HG02678 (cell line): ENCODE measurements around the gene LMAN2.
"Not testable (repeated sequence)": the region's sequence is repeated elsewhere in the genome, so short reads cannot be mapped to it uniquely, and the experiment has no call there.

Source experiments
- ATAC-seq: cut with Tn5 transposase; IDR thresholded peaks from one replicate; pipeline ENCODE4 v1.9.1; 2021; ENCODE audit warnings: mild to moderate bottlenecking, moderate library complexity; ENCODE audit not compliant: unreplicated experiment

Gene LMAN2

DNA sequence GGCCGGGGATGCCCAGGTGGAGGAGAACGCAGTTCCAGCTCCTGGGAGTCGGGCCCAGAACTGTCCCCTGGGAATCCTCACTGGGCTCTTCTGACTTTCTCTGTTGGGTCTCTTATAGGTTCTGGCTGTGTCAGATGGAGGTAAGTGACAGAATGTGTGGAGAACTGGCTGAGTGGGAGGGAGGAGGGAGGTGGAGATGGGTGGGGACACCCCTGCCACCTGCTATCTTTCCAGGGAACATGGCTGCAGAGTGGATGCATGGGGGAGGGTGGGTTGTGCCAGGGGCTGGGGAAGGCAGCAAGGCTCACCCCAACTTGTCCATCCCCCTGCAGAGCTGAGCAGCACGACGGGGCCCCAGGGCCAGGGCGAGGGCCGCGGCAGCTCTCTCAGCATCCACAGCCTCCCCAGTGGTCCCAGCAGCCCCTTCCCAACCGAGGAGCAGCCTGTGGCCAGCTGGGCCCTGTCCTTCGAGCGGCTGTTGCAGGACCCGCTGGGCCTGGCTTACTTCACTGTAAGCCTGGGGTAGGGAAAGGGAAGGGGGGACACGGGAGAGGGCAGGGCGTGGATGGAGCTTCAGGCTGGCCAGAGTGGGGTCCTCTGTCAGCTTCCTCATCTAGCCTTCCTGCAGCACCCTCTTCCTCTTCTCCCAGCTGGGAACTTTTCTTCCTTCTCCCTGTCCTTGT, 14.5 kb upstream of the LMAN2 start:
- ATAC-seq = no peak

DNA sequence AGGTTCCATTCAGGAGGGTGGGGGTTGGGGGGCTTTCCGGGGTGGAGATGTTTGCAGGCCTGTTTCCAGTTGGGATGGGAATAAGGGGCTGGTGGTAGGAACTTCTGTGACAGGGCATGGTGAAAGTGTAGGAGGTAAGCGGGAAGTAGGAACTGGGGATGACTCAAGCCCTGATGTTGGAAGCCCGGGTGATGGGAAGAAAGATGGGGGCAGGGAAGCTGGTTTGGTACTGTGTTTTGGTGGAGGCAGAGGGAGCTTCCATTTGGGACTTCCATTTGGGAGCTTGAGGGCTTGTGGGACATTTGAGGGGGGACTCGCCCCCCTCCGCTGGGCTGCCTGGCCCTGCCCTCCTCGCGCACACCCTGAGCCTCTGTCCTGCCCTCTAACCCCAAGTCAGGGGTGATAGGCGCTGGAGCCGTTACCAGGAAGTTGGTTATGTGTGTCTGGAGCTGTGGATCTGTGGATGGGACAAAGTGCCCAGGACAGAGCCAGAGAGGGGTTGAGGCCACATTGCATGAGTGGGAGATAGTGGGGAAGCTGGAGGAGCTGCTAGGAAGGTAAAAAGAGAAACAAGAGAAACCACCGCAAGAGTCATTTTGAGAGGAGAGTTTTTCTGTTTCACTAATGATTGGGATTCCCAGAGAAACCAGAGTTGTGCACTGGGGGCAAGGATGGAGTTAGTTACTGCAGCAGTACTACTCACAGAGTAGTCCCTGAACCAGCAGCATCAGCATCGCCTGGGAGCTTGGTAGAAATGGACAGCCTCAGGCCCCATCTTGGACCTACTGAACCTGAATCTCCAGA, 12.9 kb upstream of the LMAN2 start:
- peak; percentile 43 for ATAC-seq

DNA sequence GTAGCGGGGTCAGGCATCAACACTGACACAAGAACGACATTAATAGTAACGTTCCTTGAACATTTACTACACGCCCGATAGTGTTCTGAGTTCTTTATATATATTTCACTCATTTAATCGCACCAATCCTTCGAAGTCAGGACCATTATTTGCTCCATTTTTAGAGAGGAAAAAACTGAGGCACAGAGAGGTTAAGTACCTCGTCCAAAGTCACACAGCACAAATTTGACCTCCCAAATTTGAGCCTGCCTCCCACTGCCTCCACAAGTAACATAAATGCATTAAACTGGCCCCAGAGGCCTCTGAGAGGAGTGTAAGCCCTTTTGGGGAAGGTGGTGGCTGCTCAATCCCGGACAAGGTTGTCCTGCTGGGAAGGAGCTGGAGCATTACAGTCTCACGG, 12.1 kb upstream of the LMAN2 start:
- ATAC-seq = no peak

DNA sequence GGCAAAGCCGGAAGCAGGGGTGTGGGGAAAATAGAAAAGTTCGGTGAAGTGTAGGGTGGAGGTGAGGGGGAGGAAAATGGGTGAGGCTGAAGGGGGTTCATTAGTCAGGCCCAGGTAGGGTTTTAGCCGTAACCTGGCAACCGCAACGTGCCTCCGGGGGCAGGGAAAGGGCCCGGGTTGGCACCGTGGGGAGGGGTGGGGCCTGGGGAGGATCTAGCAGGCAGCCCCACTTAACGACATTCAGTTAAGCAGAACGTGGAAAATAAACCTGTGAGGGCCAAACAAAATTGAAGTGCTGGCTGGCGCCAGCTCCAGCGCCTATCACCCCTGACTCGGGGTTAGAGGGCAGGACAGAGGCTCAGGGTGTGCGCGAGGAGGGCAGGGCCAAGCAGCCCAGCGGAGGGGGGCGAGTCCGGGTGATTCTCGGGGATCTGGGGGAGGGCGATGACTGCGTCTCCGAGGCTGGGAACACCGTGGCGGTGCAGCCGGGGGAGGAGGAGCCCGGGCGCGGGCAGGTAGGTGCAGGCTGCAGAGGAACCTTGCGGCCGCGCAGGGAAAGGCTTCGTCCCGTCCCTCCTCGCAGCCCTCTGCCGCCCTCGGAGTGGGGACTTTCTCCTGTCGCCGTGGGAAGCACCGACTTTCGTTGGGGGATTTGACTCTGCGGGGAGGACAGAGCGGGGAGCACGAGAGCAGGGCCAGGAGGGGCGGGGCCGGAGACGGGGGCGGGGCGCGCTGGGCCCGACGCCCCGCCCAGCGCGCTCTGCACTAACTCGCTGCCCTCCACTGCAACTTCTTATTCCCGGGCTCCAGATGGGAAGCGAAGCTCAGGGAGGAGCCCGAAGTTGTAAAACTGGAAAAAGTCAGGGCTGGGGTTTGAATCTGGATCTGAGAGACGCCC, 11.4 kb upstream of the LMAN2 start:
- no peak for ATAC-seq

DNA sequence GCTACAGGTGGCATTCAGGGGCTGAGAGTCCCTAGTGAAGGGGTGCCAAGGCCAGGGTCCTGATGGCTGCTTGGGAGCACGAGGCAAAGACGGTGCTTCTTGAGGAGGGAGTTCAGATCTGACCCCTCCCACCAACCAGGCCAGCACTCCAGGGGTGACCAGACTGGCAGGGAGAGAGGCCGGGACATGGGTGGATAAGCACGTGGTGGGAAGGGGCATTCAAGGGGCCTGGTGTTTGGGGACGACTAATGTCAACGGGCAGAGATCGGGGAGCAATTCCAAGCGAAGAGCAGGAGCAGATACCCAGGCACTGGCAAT, 10.8 kb upstream of the LMAN2 start:
- no peak for ATAC-seq

DNA sequence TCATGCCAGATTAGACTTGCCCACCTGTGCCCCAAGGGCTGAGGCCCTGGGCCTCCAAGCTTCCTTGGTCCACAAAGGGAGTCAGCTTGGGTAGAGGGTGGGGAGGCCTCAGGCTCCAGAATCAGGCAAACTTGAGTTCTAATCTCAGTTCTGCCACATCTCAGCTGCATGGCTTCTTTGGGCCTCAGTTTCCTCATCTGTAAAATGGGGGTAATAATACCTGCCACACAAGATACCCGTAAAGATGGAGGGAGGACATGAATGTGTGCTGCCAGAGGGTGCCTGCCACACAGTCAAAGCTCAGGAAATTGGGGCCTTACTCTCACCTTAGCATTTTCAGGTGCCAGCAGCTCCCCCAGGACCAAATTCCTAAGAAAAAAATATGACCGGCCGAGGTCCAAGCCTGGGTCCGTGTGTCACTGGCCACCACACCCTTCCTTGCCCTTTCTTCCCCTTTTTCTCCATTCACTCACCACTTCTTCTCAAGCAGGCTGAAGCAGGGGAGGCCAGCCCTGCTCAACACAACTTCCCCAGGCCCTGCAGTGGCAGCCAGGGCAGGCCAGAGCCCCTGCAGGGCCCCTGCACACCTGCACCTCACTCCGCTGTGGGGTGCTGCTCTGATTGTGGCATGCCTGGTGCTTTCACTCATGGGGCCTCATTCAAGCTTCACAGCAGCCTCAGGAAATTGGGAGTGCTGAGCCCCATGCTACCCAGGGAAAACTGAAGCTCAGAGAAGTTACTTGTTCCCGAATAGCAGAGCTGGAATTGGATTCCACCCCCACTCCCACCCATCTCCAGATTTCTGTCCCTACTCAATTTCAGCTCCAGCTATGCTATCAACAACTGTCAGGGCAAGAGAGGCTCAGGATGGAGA, 10.2 kb upstream of the LMAN2 start:
- ATAC-seq = no peak

DNA sequence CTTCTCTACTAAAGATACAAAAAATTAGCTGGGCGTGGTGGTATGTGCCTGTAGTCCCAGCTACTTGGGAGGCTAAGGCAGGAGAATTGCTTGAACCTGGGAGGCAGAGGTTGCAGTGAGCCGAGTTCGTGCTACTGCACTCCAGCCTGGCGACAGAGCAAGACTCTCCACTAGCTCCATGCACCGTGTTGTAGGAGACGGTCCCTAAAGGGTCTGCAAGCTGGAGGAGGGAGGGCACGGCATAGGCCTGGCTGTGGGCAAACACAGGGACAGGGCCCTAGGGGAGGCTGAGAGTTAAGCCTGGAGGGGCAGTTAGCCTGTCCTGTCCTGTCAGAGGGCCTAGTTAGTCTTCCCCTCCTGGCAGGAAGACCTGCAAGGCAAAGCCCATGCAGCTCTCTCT, 9.3 kb upstream of the LMAN2 start:
- not testable (repeated sequence) for ATAC-seq

DNA sequence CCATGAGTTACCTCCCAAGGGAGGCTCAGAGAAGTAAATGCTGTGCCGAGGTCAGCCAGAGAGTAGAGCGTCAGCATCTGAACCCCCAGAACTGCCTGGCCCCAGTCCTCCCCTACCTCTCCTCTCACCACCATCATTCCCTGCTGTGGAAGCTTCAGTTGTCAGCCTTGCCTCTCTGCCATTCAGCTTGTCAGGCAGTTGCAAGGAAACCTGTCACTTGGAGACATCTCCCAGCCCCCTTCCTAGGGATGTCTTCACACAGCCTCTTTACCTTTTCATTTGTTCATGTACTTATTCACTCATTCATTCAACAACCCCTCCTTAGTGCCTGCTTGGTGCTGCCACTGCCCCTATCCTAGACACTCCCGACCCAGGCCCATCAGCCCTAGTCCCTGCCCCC, 8.4 kb upstream of the LMAN2 start:
- ATAC-seq = no peak

DNA sequence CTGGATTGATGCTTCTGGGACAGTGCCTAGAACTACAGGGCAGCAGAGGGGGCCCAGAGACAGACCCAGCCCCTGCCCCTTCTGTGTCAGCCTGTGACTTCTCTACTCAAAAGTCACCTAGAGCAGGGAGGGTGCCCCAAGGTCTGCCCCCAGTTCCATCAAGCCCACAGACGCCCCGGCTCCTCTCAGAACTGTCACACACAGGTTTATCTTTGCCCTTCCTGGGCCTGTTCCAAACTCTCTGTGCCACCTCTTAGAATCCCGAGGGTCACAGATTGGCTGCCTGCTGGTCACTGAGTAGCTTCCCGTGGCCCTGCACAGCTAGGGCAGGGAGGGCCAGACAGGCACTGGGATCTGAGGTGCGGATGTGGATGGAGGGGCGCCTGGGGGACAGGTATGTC, 8.0 kb upstream of the LMAN2 start:
- ATAC-seq = no peak

DNA sequence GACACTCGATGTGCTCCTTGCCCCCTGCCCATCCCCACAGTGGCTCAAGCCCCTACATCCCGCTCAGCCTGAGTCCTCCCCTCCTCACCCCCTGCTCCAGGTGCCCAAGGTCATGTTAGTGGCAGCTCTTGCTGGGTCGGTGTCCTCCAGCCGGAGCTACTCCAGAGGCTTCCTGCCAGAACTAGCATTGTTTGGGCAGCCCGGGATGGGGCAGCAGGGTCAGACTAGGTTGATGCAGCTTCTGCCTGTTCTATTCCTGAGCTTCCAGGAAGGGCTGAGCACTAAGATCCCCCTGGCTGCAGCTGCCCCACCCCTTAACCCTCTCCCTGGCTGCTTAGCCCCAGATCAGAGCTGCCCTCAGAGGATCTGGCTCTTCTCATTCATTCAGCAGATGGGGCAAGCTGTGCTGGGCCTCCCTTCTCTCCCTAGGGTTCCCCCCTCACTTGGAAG, 6.9 kb upstream of the LMAN2 start:
- ATAC-seq = no peak

DNA sequence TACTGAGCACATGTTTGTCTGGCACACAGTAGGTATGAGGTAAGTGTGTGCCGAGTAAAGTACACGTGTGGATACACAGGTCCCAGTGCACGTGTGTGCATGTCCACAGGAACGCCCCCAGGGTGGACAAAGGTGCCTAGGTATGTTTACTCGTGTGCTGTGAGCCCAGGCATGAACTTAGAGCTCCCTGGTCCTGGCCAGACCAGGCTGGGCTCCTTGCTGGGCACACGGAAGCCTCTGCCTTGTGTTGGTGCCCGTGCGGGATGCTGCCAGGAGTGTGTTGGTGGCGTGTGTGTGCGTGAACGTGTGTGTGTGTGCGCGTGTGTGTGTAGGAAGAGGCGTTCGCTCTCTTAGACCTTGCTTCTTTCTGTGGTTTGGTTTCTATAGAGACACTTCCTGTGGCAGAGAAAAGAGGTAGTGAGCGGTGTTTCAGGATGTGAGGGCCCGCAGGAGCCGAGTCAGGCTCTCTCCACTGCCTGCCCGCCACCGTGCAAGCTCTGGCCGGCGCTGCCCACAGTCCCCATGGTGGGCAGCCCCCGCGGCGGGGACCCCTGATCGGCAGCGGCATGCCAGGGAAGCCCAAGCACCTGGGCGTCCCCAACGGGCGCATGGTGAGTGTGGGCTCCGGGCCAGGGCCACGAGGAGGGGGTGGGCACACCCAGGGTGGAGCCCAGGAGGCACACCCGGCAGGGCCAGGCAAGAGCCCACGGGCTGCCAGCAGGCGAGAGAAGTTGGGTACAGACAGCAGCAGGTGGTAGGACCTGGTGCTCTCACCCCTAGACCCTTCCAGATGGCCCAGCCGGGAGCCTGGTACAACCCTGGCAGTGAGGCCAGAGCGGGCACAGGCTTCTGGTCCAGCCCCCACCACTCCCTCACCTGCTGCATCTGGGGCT, 6.2 kb upstream of the LMAN2 start, which contains the start of gene RGS14:
Gene RGS14, plus strand, starts transcription at position 466 of the 893 bp plus-strand sequence. Its CDS starts 101 bp downstream, at position 567.
- peak; percentile 95 for ATAC-seq

DNA sequence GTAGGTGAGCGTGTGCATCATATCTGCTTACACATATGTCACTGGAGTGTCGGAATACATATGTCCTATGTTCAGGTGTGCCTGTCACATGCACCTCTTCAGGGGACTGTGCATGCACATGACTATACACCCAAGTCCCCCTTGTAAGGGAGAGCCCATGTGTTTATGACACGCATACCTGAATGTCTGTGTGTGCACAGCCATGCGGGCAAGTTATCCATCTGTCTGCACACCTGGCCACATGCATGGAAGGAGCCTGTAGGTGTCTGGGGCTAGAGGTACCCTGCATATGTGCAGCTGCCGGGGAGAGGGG, 5.6 kb upstream of the LMAN2 start:
- no peak for ATAC-seq

DNA sequence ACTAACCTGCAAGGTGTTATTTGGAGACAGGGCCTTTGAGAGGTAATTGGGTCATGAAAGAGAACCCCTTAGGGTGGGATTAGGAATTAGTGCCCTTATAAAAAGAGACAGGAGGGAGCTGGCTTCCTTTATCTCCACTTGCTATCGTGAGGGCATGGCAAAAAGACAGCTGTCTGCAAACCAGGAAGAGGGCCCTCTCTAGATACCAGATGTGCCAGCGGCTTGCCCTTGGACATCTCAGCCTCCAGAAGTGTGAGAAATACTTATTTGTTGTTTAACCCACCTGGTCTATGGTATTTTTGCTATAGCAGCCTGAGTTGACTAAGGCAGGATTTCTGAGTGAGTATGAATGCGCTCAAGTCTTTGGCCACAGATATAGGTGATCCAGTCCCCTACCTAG, 5.3 kb upstream of the LMAN2 start:
- no peak for ATAC-seq

DNA sequence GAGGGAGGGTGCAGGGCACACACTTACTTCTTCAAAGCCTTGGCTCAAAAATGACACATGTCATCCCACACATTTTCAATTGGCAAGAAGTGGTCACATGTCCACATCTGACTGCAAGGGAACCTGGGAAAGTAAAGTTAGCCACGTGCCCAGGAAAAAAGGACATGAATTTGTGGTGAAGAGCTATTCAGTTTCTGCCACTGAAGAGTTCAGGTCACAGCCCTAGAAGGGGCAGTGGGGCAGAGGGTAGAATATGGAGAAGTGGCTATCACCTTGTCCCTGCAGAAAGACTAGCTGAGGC, 4.3 kb upstream of the LMAN2 start:
- no peak for ATAC-seq

DNA sequence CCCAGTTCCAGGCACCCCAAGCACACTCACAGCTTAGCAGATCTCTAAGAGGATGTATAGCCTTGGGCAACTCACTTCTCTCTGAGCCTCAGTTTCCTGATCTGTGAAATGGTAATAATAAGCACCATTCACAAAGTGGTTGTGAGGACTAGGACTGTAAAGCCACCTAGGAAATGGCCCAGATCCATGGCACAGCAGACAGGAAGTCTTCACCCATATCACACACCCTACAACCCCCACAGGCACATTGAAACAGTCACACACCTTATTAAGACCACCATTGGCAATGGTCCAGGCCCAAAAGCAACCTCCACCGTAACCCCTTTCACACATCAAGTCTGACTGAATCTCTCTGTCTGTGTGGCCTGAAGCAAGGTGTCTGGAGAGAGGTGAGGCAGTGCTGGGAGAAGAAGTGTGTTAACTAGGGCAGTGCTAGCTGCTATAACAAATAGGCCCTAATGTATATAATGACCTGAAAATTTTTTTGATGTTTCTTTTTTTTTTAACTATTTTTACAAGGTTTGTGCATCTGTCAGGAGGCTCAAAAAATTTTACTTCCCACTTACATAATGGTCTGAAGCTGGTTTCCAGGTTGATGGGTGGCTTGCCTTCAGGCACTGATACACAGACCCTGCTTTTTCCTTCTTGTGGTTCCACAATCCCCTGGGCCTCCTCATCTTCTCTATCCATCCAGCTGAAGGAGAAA, 3.8 kb upstream of the LMAN2 start:
- no peak for ATAC-seq

DNA sequence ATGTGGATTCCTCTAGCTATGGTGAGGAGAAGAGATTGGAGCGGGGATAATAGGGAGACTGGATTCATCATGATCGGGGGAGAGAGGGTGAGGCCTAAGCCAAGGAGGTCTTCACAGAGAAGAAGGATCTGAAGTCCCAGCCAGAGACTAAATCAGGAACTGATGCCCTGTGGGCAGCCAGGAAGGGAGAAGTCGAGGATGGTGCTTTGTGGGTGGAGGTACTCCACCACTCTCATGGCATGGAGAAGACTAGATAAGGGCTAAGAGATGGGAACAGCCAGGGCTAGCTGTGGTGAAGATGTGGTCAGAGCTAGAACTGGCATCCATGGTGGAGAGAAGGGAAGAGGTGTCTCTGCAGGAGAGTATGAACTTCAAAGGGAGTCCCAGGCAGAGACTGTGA, 3.2 kb upstream of the LMAN2 start:
- ATAC-seq = no peak

DNA sequence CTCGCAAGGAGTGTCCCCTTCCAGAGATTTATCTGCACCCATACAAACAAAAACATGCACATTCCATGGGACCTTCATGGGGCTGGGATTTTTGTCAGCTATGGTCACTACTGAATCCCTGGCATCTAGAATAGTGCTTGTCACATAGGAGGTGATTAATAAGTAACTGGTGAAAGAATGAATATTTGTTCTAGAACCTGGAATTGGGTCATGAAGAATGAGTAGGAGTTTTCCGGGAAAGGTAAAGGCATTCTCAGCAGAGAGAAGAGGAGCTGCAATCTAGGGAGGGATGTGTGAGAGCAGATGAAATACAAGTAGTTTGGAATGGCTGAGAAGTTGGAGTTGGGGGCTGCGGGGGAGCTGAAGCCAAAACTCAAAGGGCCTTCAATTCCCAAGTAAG, 2.8 kb upstream of the LMAN2 start:
- no peak for ATAC-seq

DNA sequence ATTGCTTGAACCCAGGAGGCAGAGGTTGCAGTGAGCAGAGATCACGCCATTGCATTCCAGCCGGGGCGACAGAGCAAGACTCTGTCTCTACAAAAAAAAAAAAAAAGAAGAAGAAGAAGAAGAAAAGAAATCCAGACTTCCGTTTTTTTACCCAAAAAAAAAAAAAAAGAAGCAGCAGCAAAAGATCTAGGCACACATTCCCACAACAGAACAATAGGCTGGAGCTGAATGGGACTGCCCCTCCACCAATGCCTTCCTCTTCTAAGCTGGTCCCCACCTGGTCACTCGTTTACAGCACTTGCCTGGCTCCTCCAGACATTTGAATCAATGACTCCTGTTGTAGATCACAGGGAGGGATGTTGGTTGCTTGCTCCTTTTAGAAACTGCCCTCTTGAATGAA, 1.6 kb upstream of the LMAN2 start:
- no peak for ATAC-seq

DNA sequence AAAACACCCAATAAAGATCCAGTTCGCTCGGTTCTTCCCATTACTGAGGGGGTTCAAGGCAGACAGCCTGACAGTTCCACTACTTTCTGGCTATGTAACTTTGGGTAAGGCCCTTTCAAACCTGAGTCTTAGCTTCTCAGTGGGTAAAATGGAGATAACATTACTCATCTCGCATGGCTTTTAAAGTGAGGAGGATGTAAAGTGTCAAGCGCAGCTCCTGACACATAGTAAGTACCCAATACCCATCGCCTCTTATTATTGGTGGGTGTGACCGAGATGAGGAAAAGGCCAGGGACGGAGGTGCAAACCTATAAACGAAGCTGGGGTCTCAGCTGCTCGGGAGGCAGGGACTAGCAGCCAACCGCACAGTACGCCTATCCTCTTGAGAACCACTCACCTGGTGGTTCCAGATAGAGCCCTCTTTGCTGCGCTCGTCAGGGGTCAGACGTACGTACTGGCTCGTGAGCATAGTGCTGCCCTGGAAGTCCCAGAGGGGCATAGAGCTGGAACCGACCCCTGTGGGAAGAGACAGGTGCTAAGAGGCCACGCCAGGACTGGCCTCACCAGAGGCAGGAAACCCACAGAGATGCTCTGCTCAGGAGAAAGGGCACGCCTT, 584 bp downstream of the LMAN2 start:
- ATAC-seq = no peak
